AG10803 (cell line): ENCODE data around the gene C4orf51.

ENCODE experiments used
- DNase-seq: peaks from one replicate; pipeline ENCODE4 v3.0.0; 2010; ENCODE audit warnings: low read depth
- H3K4me3 ChIP-seq: 2 replicates; pipeline ENCODE4 v1.5.1; 2011; ENCODE audit warnings: mild to moderate bottlenecking, low read length, control low read depth
- TF ChIP-seq, protein P1 (sequence below): conservative IDR thresholded peaks from 2 replicates; pipeline ENCODE4 v1.5.1; 2011; ENCODE audit warnings: mild to moderate bottlenecking, low read length, control low read depth, inconsistent platforms

C4orf51 gene

DNA sequence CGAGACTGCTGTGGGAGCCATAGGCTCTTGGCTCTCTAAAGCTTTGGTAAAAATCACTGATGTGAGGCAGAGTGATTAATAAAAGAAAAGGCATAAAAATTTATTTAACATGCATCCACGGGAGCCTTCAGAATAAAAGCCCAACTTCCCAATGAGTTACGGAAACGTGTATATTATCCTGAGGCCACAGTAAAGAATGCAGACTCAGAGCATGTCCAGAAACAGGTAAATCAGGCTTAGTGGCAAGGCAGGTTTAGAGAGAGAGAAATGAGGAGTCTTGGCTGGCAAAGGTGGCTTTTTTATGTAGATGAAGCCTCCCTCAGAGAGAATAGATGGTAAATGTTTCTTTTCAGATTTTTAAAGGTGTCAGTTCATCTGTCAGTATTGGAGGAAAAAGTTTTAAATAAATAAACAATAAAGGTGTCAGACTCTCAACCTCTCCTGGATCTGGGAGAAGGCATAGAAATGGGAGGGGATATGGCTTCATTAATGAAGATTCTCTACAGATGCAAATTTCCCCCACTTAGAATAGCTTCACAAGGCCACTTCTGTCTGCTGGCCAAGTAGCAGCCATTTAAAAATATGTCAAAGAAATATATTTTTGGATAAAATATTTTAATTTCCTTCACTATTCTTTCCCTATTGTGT lies 24.0 kb downstream of the C4orf51 start:
- no peak overlapping the region for H3K4me3 ChIP-seq
- no peak for DNase-seq
- TF ChIP-seq, protein P1, sequence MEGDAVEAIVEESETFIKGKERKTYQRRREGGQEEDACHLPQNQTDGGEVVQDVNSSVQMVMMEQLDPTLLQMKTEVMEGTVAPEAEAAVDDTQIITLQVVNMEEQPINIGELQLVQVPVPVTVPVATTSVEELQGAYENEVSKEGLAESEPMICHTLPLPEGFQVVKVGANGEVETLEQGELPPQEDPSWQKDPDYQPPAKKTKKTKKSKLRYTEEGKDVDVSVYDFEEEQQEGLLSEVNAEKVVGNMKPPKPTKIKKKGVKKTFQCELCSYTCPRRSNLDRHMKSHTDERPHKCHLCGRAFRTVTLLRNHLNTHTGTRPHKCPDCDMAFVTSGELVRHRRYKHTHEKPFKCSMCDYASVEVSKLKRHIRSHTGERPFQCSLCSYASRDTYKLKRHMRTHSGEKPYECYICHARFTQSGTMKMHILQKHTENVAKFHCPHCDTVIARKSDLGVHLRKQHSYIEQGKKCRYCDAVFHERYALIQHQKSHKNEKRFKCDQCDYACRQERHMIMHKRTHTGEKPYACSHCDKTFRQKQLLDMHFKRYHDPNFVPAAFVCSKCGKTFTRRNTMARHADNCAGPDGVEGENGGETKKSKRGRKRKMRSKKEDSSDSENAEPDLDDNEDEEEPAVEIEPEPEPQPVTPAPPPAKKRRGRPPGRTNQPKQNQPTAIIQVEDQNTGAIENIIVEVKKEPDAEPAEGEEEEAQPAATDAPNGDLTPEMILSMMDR = no peak

DNA sequence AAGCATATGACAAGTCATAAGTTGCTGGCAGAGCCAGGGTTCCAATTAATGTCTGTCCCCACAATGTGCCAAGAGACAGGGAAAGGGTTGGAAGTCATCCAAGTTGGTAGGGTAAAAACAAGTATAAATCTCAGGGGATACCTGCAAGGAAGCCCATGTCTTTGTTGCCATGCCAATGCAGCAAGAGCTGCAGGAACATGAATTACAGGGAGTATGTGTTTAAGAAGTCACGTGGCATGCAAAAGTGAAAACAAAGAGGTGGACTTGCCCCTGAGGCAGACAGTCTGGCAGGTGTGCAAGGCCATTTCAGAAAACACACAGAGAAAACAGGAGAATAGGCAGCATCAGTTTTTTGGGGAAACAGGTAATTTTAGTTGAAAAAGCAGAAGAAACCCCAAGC lies 29.4 kb downstream of the C4orf51 start:
- TF ChIP-seq, protein P1 = no peak
- H3K4me3 ChIP-seq = no peak overlapping the region
- no peak for DNase-seq

DNA sequence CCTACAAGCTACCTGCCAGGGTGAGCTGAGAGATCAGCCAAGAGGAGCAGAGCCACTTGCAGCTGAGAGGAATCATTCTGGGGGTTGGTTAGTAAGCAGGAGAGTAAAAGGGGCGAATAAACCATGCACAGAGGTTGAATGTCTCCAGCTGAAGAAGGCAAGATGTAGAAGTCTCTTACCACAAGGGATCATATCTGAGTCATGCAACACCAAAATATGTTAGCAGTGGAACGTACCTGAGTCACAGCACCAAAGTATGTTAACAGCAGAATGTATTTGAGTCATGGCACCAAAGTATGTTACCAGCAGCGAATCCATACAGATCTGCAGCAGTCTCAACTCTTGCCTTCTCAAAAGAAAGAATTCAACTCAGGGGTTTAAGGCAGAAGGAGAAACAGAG lies 29.9 kb downstream of the C4orf51 start:
- TF ChIP-seq, protein P1 = peak; percentile 18; the same call in 1 of the 2 replicates
- peak; percentile 96 for DNase-seq
- H3K4me3 ChIP-seq = no peak overlapping the region

DNA sequence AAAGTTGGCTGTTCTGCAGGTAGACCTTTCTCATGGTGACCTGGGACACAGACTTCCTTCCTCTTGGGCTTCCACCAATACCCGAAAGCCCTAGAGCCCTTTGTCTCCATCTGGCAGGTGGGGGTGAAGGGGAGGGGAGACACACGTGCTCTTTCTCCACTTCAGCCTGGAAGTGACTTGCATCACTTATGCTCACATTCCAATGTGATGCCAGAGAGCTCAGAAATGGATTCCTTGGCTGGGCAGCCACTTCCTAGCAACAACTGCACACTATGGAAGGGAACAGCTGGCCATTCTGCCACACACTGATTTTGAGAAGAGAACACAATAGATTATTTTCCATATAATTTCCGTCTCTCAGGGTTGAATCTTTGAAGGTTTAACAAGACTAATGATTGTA lies 36.3 kb downstream of the C4orf51 start:
- no peak overlapping the region for H3K4me3 ChIP-seq
- TF ChIP-seq, protein P1 = no peak
- DNase-seq = peak; percentile 87

GRCh38 chr4:145716661-145717200 lies 36.8 kb downstream of the C4orf51 start:
- no peak for DNase-seq
- TF ChIP-seq, protein P1 = no peak
- no peak overlapping the region for H3K4me3 ChIP-seq

DNA sequence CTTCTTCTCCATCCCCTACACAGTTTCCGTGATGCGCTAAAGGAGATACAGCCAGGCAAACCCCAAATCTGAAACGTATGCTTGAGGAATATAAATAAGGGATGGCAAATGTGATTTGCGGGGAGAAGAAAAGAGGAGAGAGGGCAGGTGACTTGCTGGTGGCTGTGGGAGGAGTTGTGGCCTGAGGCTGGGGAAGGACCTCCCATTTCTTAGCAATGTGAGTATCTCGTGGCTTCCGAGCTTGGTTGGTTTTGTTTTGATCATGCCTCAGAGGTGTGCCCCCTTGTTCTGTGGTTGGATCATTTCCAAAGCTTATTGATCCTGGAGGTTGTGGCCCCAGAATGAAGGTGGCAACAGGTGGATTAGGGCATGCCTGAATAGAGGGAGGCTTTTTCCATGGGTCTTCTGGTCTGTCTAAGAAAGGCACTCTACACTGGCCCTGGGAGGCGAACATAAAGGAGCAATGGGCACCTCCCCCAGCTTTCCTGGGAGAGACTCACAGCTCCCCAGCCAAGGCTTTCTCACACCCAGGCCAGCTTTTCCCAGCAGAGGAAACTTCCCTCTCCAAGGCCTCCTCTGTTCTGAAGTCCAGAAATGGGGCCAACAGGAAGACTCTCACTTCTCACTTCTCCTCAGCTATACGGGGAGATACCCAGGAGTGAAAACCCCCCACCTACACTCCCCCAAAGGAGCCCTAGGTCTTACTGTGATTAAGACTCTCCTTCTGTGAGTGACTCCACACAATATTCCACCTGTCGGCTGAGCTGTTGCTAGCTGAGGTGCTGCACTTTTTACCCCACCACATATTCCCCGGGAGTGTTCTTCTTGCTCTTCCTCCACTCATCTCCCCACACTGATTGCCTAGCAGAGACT lies 40.0 kb downstream of the C4orf51 start:
- no peak overlapping the region for H3K4me3 ChIP-seq
- TF ChIP-seq, protein P1 = no peak
- no peak for DNase-seq

DNA sequence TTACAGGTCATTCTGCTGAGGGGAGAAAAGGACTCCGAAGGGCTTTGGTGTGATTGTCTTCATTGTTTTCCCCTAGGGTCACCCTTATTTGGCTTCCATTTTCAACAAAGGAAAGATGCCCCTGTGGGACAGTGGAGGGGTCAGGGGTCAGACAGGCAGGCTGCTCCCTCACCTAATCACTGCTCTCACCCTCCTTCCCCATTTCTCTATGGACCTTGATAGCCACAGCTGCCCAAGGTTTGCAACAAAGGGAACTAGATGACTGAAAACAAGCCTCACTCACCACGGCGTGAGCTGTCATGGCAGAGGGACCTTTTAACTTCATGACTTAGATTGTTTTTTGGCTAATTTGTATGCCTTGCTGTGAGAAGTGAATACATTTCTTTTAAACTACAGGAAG lies 40.7 kb downstream of the C4orf51 start:
- TF ChIP-seq, protein P1 = no peak
- DNase-seq = no peak

More for the DNA sequence above, 40.7 kb downstream of the C4orf51 start:
- H3K4me3 ChIP-seq = no peak overlapping the region
